Nephron progenitor cell (in vitro differentiated cells): ENCODE data around the gene DPH2.

ENCODE experiments used
- DNase-seq: peaks from one replicate; pipeline ENCODE4 v3.0.0; 2021
- H3K27ac Mint-ChIP-seq: 2 replicates; pipeline ENCODE4 v1.8.0; 2021; ENCODE audit warnings: mild to moderate bottlenecking, moderate library complexity, mixed read lengths
- H3K27me3 Mint-ChIP-seq: 2 replicates; pipeline ENCODE4 v1.8.0; 2021; ENCODE audit warnings: mild to moderate bottlenecking, low read depth, mixed read lengths; ENCODE audit not compliant: poor library complexity
- H3K36me3 Mint-ChIP-seq: 2 replicates; pipeline ENCODE4 v1.8.0; 2021; ENCODE audit warnings: low read depth, mixed read lengths
- H3K4me1 Mint-ChIP-seq: 2 replicates; pipeline ENCODE4 v1.8.0; 2021; ENCODE audit warnings: mixed read lengths
- H3K4me3 Mint-ChIP-seq: 2 replicates; pipeline ENCODE4 v1.8.0; 2021; ENCODE audit warnings: mild to moderate bottlenecking, moderate library complexity, mixed read lengths
- H3K9me3 Mint-ChIP-seq: 2 replicates; pipeline ENCODE4 v1.8.0; 2021; ENCODE audit warnings: mild to moderate bottlenecking, moderate library complexity, mixed read lengths
- CTCF ChIP-seq: fragments of 200-600 bp; sonication (generic); IDR thresholded peaks from 2 replicates; pipeline ENCODE4 v1.5.0; 2021; ENCODE audit warnings: antibody characterized with exemption

Gene DPH2

GRCh38 chr1:43991476-43992231 lies 21.8 kb downstream of the DPH2 start, which contains the start of gene CCDC24:
CCDC24 (plus strand) TSS chr1:43991599; CDS start chr1:43991879, 280 bp downstream.
- Mint-ChIP-seq H3K36me3 (no peaks in the 10 kb centered on the region), H3K9me3 (no peaks in the 10 kb centered on the region), H3K27me3 (peaks cover 10% of the 10 kb centered on the region), H3K4me1 (peaks cover 38% of the 10 kb centered on the region), H3K4me3 (peak within 1 kb of the TSS; percentile 87), H3K27ac (peak within 1 kb of the TSS; percentile 83)
- DNase-seq = peak; percentile 83
- no peak for TF ChIP-seq CTCF

GRCh38 chr1:43992232-43992995 lies 22.6 kb downstream of the DPH2 start:
- no peaks in the 10 kb centered on the region for H3K36me3 Mint-ChIP-seq
- no peak overlapping the region for H3K27ac Mint-ChIP-seq
- TF ChIP-seq CTCF = no peak
- peaks cover 36% of the 10 kb centered on the region for H3K4me1 Mint-ChIP-seq
- H3K4me3 Mint-ChIP-seq = peak overlapping the region; percentile 87
- H3K9me3 Mint-ChIP-seq = no peaks in the 10 kb centered on the region
- no peak for DNase-seq
- H3K27me3 Mint-ChIP-seq = peaks cover 10% of the 10 kb centered on the region

GRCh38 chr1:43993206-43993914 lies 23.6 kb downstream of the DPH2 start:
- Mint-ChIP-seq H3K4me1 (peaks cover 41% of the 10 kb centered on the region), H3K36me3 (no peaks in the 10 kb centered on the region), H3K4me3 (no peak overlapping the region), H3K9me3 (no peaks in the 10 kb centered on the region), H3K27me3 (peaks cover 10% of the 10 kb centered on the region), H3K27ac (no peak overlapping the region)
- DNase-seq = no peak
- no peak for TF ChIP-seq CTCF

DNA sequence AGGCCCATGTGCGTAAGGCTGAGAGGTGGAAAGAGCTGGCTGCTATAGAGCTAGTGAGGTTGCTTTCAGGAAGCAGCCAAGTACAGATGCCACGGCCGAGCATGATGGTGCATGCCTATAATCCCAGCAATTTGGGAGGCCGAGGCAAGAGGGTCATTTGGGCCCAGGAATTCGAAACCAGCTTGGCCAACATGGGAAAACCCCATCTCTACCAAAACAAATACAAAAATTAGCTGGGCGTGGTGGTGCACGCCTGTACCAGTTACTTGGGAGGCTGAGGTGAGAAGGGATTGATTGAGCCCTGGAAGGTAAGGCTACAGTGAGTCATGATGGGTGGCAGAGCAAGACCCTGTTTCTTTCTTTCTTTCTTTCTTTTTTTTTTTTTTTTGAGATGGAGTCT lies 24.3 kb downstream of the DPH2 start:
- peaks cover 45% of the 10 kb centered on the region for H3K4me1 Mint-ChIP-seq
- no peaks in the 10 kb centered on the region for H3K36me3 Mint-ChIP-seq
- H3K9me3 Mint-ChIP-seq = no peaks in the 10 kb centered on the region
- TF ChIP-seq CTCF = no peak
- no peak for DNase-seq
- H3K4me3 Mint-ChIP-seq = no peak overlapping the region
- no peak overlapping the region for H3K27ac Mint-ChIP-seq
- peaks cover 10% of the 10 kb centered on the region for H3K27me3 Mint-ChIP-seq

GRCh38 chr1:43994794-43995790 lies 25.3 kb downstream of the DPH2 start:
- Mint-ChIP-seq H3K4me3 (no peak overlapping the region), H3K36me3 (no peaks in the 10 kb centered on the region), H3K27me3 (peaks cover 6% of the 10 kb centered on the region), H3K9me3 (no peaks in the 10 kb centered on the region), H3K27ac (peak overlapping the region; percentile 68), H3K4me1 (peaks cover 45% of the 10 kb centered on the region)
- peak; percentile 14 for TF ChIP-seq CTCF
- DNase-seq = no peak
